Renal cortex interstitium (tissue), 11 donors: ENCODE results near the gene GP1BB. TPM values are rescaled to one million over a fixed set of nuclear protein-coding genes. Genes with fewer than 3 reads are reported as not detected.
"Not testable (repeated sequence)": the region's sequence is repeated elsewhere in the genome, so short reads cannot be mapped to it uniquely, and the experiment has no call there.

Source experiments
- DNase-seq, 11 donors: peaks; one replicate each; pipeline ENCODE4 v3.0.0-alpha.2; 2013; ENCODE audit warnings: low read depth in 9 of 11, low spot score in 4 of 11; ENCODE audit errors: extremely low read depth in 1 of 11
- polyA plus RNA-seq, 3 donors: library from polyadenylated mRNA; unstranded; fragments of 120-200 nt; gene quantifications; one replicate each; pipeline ENCODE4 v1.2.1, GENCODE V29; 2013; ENCODE audit not compliant: insufficient read length in 3 of 3

The GP1BB gene
- polyA plus RNA-seq, 3 donors, result 2.8 to 7.0 (median 4.5) TPM

- DNase-seq, result no peak
These were observed 3.8 kb upstream of the GP1BB start for GRCh38 chr22:19719488-19720021.

DNA sequence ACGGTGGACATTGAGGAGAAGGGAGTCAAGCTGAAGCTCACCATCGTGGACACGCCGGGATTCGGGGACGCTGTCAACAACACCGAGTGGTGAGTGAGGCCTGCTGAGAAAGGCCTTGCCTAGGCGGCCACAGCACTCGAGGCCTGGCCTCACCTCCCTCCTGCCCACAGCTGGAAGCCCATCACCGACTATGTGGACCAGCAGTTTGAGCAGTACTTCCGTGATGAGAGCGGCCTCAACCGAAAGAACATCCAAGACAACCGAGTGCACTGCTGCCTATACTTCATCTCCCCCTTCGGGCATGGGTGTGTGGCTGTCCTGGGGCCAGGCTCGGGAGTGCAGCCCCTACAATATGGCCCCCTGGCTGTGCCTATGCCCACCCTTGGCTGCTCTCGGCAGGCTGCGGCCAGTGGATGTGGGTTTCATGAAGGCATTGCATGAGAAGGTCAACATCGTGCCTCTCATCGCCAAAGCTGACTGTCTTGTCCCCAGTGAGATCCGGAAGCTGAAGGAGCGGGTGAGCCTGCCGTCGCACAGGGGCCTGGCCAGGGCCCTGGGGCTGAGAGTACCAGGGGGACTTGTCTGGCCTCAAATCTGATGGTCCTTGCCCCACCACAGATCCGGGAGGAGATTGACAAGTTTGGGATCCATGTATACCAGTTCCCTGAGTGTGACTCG, 3.0 kb upstream of the GP1BB start:
- DNase-seq, result no peak

- DNase-seq, result no peak
These were observed 2.4 kb upstream of the GP1BB start for GRCh38 chr22:19720999-19721329.

GRCh38 chr22:19721330-19722177, 1.8 kb upstream of the GP1BB start:
- DNase-seq, result no peak

GRCh38 chr22:19722178-19722981, 959 bp upstream of the GP1BB start:
- no peak for DNase-seq

- no peak for DNase-seq
These were observed 432 bp upstream of the GP1BB start for GRCh38 chr22:19722982-19723231.

GRCh38 chr22:19723983-19724827, 866 bp downstream of the GP1BB start:
- no peak for DNase-seq

GRCh38 chr22:19724927-19725661, 1.8 kb downstream of the GP1BB start:
- DNase-seq, result no peak

- DNase-seq, result not testable (repeated sequence)
These were observed 2.9 kb downstream of the GP1BB start for GRCh38 chr22:19726064-19726788.

- no peak for DNase-seq
These were observed 4.2 kb downstream of the GP1BB start for GRCh38 chr22:19727310-19728150.

DNA sequence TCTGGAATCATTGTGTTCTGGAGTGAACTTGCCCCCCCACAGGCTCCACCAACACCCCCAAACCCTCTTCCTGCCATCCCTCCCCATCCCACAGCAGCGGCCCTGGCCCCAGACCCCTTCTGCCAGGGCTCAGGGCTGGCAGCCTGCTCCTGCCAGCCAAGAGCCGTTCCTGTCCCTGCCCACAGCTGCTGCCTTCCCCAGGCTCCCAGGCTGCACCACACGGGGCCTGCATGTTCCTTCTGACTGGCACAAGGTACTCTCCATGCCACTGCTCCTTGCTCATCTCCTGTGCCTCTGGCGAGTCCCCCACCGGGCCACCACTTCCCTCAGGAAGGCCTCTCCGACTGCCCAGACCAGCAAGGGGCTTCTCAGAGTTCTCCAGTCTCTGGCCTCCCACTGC, 4.9 kb downstream of the GP1BB start:
- no peak for DNase-seq

DNA sequence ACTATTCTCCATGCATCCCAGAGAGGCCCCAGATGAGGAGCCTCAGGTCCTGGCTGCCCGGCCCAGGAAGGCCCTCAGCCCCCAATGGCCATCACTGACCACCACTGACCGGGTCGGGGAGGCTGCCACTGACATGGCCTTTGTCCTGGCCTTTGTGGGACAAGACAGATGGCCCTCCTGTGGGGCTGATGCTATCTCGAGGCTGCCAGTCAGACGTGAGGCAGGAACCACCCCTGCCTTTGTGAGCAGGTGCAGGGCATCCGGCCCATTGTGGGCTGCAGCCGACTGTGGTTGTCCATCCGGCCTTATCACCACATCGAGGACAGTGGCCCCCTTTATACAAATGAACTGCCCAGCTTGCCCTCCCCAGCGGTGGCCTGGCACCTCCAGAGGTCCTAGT, 5.5 kb downstream of the GP1BB start:
- no peak for DNase-seq

GRCh38 chr22:19729507-19729906, 6.2 kb downstream of the GP1BB start:
- DNase-seq, result no peak

DNA sequence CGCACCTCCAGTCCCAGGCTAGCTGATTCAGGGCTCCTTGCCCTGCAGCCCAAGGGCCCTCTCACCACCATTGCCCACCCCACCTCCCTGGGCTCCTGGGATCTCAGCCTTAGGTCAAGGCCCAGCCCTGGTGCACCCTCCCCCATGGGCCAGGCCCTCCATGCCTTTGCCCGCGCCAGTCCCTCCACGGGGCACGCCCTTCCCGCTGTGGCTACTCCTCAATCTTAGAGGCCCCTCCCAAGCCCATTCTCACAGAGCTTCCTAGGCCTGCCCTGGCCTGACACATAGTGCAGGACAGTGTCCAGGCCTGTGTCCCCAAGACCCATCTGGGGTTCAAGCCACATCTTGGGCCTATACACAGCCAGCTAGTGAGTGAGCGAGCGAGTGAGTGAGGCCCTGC, 6.9 kb downstream of the GP1BB start:
- DNase-seq, result no peak

DNA sequence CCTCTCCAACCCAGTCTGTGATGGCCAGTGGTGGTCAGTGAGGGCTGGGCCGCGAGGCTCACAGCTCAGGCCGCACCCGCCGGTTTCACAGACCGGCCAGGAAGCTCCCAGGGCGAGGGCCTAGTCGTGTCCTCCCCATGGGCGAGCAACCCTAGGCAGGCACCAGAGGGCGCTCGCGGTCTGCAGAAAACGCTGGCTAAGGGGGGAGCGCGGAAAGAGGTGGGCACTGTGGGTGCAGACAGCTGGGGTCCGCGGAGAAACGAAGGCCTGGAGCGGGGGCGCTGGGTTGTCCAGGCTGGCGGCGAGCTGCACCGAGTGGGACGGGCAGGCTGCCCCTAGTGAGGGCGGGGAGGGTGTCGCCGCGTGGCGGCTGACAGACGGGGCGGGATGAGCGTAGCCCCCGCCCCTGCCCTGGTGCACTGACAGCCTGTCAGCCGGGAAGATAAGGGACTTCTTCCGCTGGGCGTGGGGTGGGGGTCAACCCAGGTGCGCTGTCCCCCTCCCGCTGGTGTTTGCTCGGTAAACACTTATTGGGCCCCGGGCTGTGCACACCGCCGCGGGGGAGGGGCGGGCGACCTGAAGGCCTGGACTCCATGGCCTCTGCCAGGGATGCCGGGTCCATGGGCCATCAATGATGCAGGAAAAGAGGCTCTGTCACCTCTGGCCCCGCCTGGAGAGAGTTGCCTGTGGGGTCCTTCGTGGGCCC, 7.5 kb downstream of the GP1BB start:
- peak in 8 of 11 donors; percentile 57 to 81 (median 71) for DNase-seq

DNA sequence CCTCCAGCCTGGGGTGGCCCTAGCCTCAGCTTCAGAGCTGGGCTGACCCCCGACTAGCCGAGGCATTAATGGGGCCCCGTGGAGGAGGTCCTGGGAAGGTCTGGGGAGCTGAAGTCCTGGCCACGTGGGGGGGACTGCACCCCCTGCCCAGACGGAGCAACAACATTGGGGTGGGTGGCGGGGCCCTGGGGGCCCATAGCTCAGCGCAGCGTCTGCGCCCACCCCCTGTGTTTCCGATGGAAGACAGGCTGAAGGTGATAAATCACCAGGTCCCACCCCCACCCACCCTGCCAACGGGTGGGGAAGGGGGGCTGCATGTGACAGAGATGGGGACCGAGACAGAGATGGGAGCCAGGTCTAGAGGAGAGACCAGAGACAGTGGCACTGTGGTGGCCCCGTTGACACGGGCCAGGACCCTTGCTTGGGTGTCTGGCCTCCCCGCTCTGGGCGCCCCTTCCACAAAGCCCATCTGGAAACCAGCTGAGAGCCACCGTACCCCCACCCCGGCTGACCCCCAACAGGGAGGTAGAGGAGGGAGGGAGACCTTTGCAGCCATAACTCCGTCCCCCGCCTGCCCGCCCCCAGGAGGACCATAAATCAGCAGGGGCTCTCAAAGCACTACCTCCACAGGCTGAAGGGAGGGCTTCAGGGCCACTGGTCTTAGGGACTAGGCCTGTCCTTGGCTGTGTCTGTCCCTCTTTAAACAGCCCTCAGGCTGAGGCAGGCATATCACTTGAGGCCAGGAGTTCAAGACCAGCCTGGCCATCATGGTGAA, 8.2 kb downstream of the GP1BB start:
- no peak for DNase-seq
